H1 (cell line): ENCODE measurements around the gene SRGAP3. TPM values are rescaled to one million over a fixed set of nuclear protein-coding genes. Genes with fewer than 3 reads are reported as not detected.

Source experiments
- EP300 ChIP-seq, 2 experiments: IDR thresholded peaks; 1 replicate in 1 of 2; 2 replicates in 1 of 2; pipeline ENCODE4 v1.6.1; 2011 to 2012; ENCODE audit warnings: low read depth in 2 of 2, low read length in 2 of 2, mild to moderate bottlenecking in 2 of 2, borderline replicate concordance in 1 of 2, inconsistent platforms in 1 of 2, moderate library complexity in 1 of 2
- GTF2F1 ChIP-seq: IDR thresholded peaks from 2 replicates; pipeline ENCODE4 v1.6.1; 2012; ENCODE audit warnings: low read depth, low read length, improper control_type of control experiment, borderline replicate concordance
- HDAC6 ChIP-seq: IDR thresholded peaks from one replicate; pipeline ENCODE4 v1.7.1; 2012; ENCODE audit warnings: low read depth, mild to moderate bottlenecking, inconsistent platforms, low read length, moderate library complexity
- JUN ChIP-seq: IDR thresholded peaks from 2 replicates; pipeline ENCODE4 v1.6.1; 2011; ENCODE audit warnings: low read depth, mild to moderate bottlenecking, improper control_type of control experiment, low read length
- RFX5 ChIP-seq: IDR thresholded peaks from 2 replicates; pipeline ENCODE4 v1.6.1; 2011; ENCODE audit warnings: low read depth, low read length, improper control_type of control experiment, borderline replicate concordance
- SP2 ChIP-seq: IDR thresholded peaks from 2 replicates; pipeline ENCODE4 v1.6.1; 2012; ENCODE audit warnings: mild to moderate bottlenecking, low read length, inconsistent platforms
- TEAD4 ChIP-seq: IDR thresholded peaks from 2 replicates; pipeline ENCODE4 v1.6.1; 2012; ENCODE audit warnings: low read depth, low read length, inconsistent platforms, mixed read lengths
- YY1 ChIP-seq: IDR thresholded peaks from 2 replicates; pipeline ENCODE4 v1.6.1; 2011; ENCODE audit warnings: low read depth, mild to moderate bottlenecking, low read length
- polyA plus RNA-seq, 7 experiments: library from polyadenylated mRNA; depleted of rRNA in 3 of 7; stranded (reverse) in 5 of 7; unstranded in 2 of 7; fragments of >200 nt in 5 of 7; fragments of 200-250 nt in 2 of 7; gene quantifications; 1 replicate in 5 of 7; 2 replicates in 1 of 7; 4 replicates in 1 of 7; pipeline versions ENCODE4 v1.2.1 to v1.2.3, GENCODE V29; 2011 to 2013; ENCODE audit warnings: missing spikeins in 2 of 7, mixed read lengths in 2 of 7
- total RNA-seq: library from RNA; stranded (reverse); fragmentation: NEBNext Ultra II Directional; extraction: Animal tissue kit (Norgen Biotek cat#: 25700); gene quantifications from 2 replicates; pipeline ENCODE4 v1.2.1, GENCODE V29; 2021
- TF ChIP-seq, protein P1 (sequence below): IDR thresholded peaks from 2 replicates; pipeline ENCODE4 v1.6.1; 2012; ENCODE audit warnings: inconsistent platforms

SRGAP3 gene
- total and polyA plus RNA-seq, 2 of the 8 experiments (the other 6 are each of a cell fraction or from before 2014, with no cell fraction given), result 5.8 to 11.4 TPM

GRCh38 chr3:8993331-8993730 is 256.1 kb downstream of the SRGAP3 start (continued):
- no peak for TF ChIP-seq GTF2F1
- TF ChIP-seq EP300 (IDR thresholded peaks at IDR 0.05; ENCODE audit: borderline replicate concordance in 1 of 2, low read depth in 2 of 2, low read length in 2 of 2), result no peak
- no peak for TF ChIP-seq HDAC6
- no peak for TF ChIP-seq TEAD4
- no peak for TF ChIP-seq SP2
- TF ChIP-seq, protein P1, sequence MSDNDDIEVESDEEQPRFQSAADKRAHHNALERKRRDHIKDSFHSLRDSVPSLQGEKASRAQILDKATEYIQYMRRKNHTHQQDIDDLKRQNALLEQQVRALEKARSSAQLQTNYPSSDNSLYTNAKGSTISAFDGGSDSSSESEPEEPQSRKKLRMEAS, result no peak
- TF ChIP-seq JUN, result no peak
- TF ChIP-seq RFX5, result no peak
- TF ChIP-seq YY1, result no peak
